Measurements from ENCODE around the gene A2M. TPM values are rescaled to one million over a fixed set of nuclear protein-coding genes. Genes with fewer than 3 reads are reported as not detected.
A peak's percentile ranks its signal among the peaks of the same experiment; 100 is the strongest.

A2M gene
- total RNA-seq, 1 donor from 2014 or later = 38.7 TPM

- DNase-seq (ENCODE audit: low spot score in 2 of 2) (peak in 1 of 2 donors; percentile 16), FAIRE-seq (peak; percentile 48)
These were observed 66.1 kb downstream of the A2M start for GRCh38 chr12:9049520-9050133.

- no peak for FAIRE-seq
- no peak for DNase-seq (ENCODE audit: low spot score in 2 of 2)
These were observed 66.8 kb downstream of the A2M start for GRCh38 chr12:9048930-9049329.

GRCh38 chr12:9047105-9047504 is 68.6 kb downstream of the A2M start:
- DNase-seq (ENCODE audit: low spot score in 2 of 2) = no peak
- FAIRE-seq = no peak

GRCh38 chr12:9043766-9044165 is 72.0 kb downstream of the A2M start:
- DNase-seq (ENCODE audit: low spot score in 2 of 2) (no peak), FAIRE-seq (no peak)

- DNase-seq (ENCODE audit: low spot score in 2 of 2) = no peak
These were observed 74.4 kb downstream of the A2M start for GRCh38 chr12:9041321-9041720.

GRCh38 chr12:9040484-9041186 is 75.1 kb downstream of the A2M start:
- FAIRE-seq = no peak

More at GRCh38 chr12:9041321-9041720, 74.4 kb downstream of the A2M start:
- FAIRE-seq = no peak

GRCh38 chr12:9039397-9039977 is 76.2 kb downstream of the A2M start:
- peak; percentile 54 to 66 for DNase-seq (ENCODE audit: low spot score in 2 of 2)
- peak; percentile 97 for FAIRE-seq

More at GRCh38 chr12:9040484-9041186, 75.1 kb downstream of the A2M start:
- DNase-seq (ENCODE audit: low spot score in 2 of 2) = no peak

GRCh38 chr12:9037431-9037830 is 78.3 kb downstream of the A2M start:
- no peak for FAIRE-seq

GRCh38 chr12:9036227-9036626 is 79.5 kb downstream of the A2M start:
- DNase-seq (ENCODE audit: low spot score in 2 of 2) = no peak
- no peak for FAIRE-seq

More at GRCh38 chr12:9037431-9037830, 78.3 kb downstream of the A2M start:
- DNase-seq (ENCODE audit: low spot score in 2 of 2) = no peak

- FAIRE-seq (no peak), DNase-seq (ENCODE audit: low spot score in 2 of 2) (no peak)
These were observed 81.6 kb downstream of the A2M start for GRCh38 chr12:9034095-9034494.

GRCh38 chr12:9033265-9033887 is 82.3 kb downstream of the A2M start:
- FAIRE-seq (no peak), DNase-seq (ENCODE audit: low spot score in 2 of 2) (no peak)

GRCh38 chr12:9032202-9032964 is 83.3 kb downstream of the A2M start:
- DNase-seq (ENCODE audit: low spot score in 2 of 2) (no peak), FAIRE-seq (no peak)

- DNase-seq (ENCODE audit: low spot score in 2 of 2) = no peak
These were observed 84.9 kb downstream of the A2M start for GRCh38 chr12:9030776-9031175.

GRCh38 chr12:9027161-9028059 is 88.3 kb downstream of the A2M start:
- FAIRE-seq = no peak
- DNase-seq (ENCODE audit: low spot score in 2 of 2) = no peak

More at GRCh38 chr12:9030776-9031175, 84.9 kb downstream of the A2M start:
- FAIRE-seq = no peak

GRCh38 chr12:9024512-9024911 is 91.2 kb downstream of the A2M start:
- FAIRE-seq = no peak

GRCh38 chr12:9022592-9022991 is 93.1 kb downstream of the A2M start:
- FAIRE-seq (no peak), DNase-seq (ENCODE audit: low spot score in 2 of 2) (no peak)

More at GRCh38 chr12:9024512-9024911, 91.2 kb downstream of the A2M start:
- no peak for DNase-seq (ENCODE audit: low spot score in 2 of 2)
